Stomach (tissue), 9 donors: ENCODE data around the gene SKA3. TPM values are rescaled to one million over a fixed set of nuclear protein-coding genes. Genes with fewer than 3 reads are reported as not detected.
"Not testable (repeated sequence)": the region's sequence is repeated elsewhere in the genome, so short reads cannot be mapped to it uniquely, and the experiment has no call there.

Experiments
- DNase-seq, 2 donors: peaks; one replicate each; pipeline versions ENCODE4 v3.0.0 to v3.0.0-alpha.2; 2013 to 2019
- H3K27ac ChIP-seq, 5 donors: fragments of 200-600 bp in 4 of 5; sonication (generic) in 4 of 5; one replicate each; pipeline ENCODE4 v1.5.1; 2013 to 2019; ENCODE audit warnings: mild to moderate bottlenecking in 1 of 5, moderate library complexity in 1 of 5
- H3K27me3 ChIP-seq, 3 donors: fragments of 200-600 bp; sonication (generic); one replicate each; pipeline ENCODE4 v1.5.1; 2017 to 2019; ENCODE audit warnings: mixed run types in 1 of 3
- H3K36me3 ChIP-seq, 4 donors: fragments of 200-600 bp; sonication (generic); 1 replicate in 3 of 4; 2 replicates in 1 of 4; pipeline ENCODE4 v1.5.1; 2016 to 2019
- H3K4me1 ChIP-seq, 4 donors: fragments of 200-600 bp; sonication (generic); one replicate each; pipeline ENCODE4 v1.5.1; 2016 to 2019
- H3K4me3 ChIP-seq, 4 donors: fragments of 200-600 bp; sonication (generic) in 3 of 4; one replicate each; pipeline ENCODE4 v1.5.1; 2016 to 2019; ENCODE audit warnings: mild to moderate bottlenecking in 1 of 4
- H3K9me3 ChIP-seq, 4 donors: fragments of 200-600 bp; sonication (generic); one replicate each; pipeline ENCODE4 v1.5.1; 2016 to 2019
- CTCF ChIP-seq, 7 experiments: fragments of 450-650 bp in 4 of 7; fragments of 200-600 bp in 3 of 7; sonication (generic) in 3 of 7; IDR thresholded peaks; one replicate each; pipeline ENCODE4 v1.5.1; 2016 to 2019; ENCODE audit warnings: antibody characterized with exemption in 7 of 7, control low read depth in 2 of 7, mild to moderate bottlenecking in 1 of 7
- EP300 ChIP-seq: sonication (generic); formaldehyde crosslinking; IDR thresholded peaks from one replicate; pipeline ENCODE4 v1.6.1; 2017; ENCODE audit warnings: antibody characterized with exemption
- POLR2A ChIP-seq, 4 donors: fragments of 450-650 bp; IDR thresholded peaks; one replicate each; pipeline ENCODE4 v1.6.1; 2016; ENCODE audit warnings: antibody characterized with exemption in 4 of 4, control low read depth in 2 of 4, mild to moderate bottlenecking in 1 of 4, moderate library complexity in 1 of 4
- POLR2AphosphoS5 ChIP-seq, 3 donors: sonication (generic); formaldehyde crosslinking; IDR thresholded peaks; one replicate each; pipeline ENCODE4 v1.6.1; 2016; ENCODE audit warnings: antibody characterized with exemption in 3 of 3
- WGBS, 5 donors: extraction: QIAGEN DNeasy Blood & Tissue Kit in 3 of 5; methylation state at CpG; one replicate each; pipeline versions ENCODE4 v1.1.5 to v1.1.7; 2013 to 2018; 5-methylcytosine and 5-hydroxymethylcytosine counted together
- intact Hi-C: fragments of 100-400 bp; cut with DNase I; formaldehyde crosslinking; loops from one replicate; pipeline ENCODE4 v1.15.1; 2023; ENCODE audit warnings: low total_unique reads
- polyA plus RNA-seq, 3 donors: library from polyadenylated mRNA; stranded (reverse); fragments of 200-250 nt; gene quantifications; one replicate each; pipeline ENCODE4 v1.2.3, GENCODE V29; 2013
- total RNA-seq, 5 donors: library from RNA; depleted of rRNA; stranded (reverse); fragments of >200 nt; gene quantifications; one replicate each; pipeline versions ENCODE4 v1.1.0 to v1.2.3, GENCODE V29; 2014 to 2016
- donor health status: healthy with polysubstance abuse.
- donor health status: Bipolar disorder and iron deficiency.
- donor health status: healthy.

SKA3 gene
- total and polyA plus RNA-seq, 8 donors = 0.76 to 3.1 (median 2.6) TPM; not detected in 1

GRCh38 chr13:21208652-21209154, 32.4 kb upstream of the SKA3 start:
- Histone ChIP-seq H3K27me3 (peaks cover 0 to 14% (median 0%) of the 10 kb centered on the region in 3 donors), H3K36me3 (no peaks in the 10 kb centered on the region), H3K27ac (no peak overlapping the region), H3K9me3 (peaks cover 0 to 9% (median 0%) of the 10 kb centered on the region in 4 donors), H3K4me3 (no peak overlapping the region), H3K4me1 (no peaks in the 10 kb centered on the region)
- 77 to 88% (median 86%) methylated on average over 3 of the region's 3 CpGs for WGBS, 5 donors
- no peak for DNase-seq
- no peak for TF ChIP-seq POLR2AphosphoS5 (IDR thresholded peaks at IDR 0.05)
- TF ChIP-seq CTCF (IDR thresholded peaks at IDR 0.05) = no peak
- TF ChIP-seq POLR2A (IDR thresholded peaks at IDR 0.05) = no peak
- TF ChIP-seq EP300 = no peak
- intact Hi-C loops = no loop called here

- Histone ChIP-seq H3K27ac (no peak overlapping the region), H3K4me1 (peaks cover 0 to 4% (median 2%) of the 10 kb centered on the region in 4 donors), H3K36me3 (no peaks in the 10 kb centered on the region), H3K4me3 (no peak overlapping the region), H3K9me3 (no peaks in the 10 kb centered on the region), H3K27me3 (no peaks in the 10 kb centered on the region)
- peak in 1 of 2 donors; percentile 16 for DNase-seq
- intact Hi-C loops = no loop called here
- 36 to 50% (median 46%) methylated on average over 3 of the region's 3 CpGs for WGBS, 5 donors
- TF ChIP-seq CTCF (IDR thresholded peaks at IDR 0.05) (no peak), EP300 (no peak), POLR2AphosphoS5 (IDR thresholded peaks at IDR 0.05) (no peak), POLR2A (IDR thresholded peaks at IDR 0.05) (no peak)
These were observed 26.6 kb upstream of the SKA3 start for GRCh38 chr13:21202767-21203531.

GRCh38 chr13:21201456-21202190, 25.3 kb upstream of the SKA3 start:
- intact Hi-C loops, H3K4me1 ChIP-seq, H3K27ac ChIP-seq, H3K4me3 ChIP-seq, H3K27me3 ChIP-seq, H3K9me3 ChIP-seq, H3K36me3 ChIP-seq, DNase-seq: not testable (repeated sequence)

GRCh38 chr13:21198391-21198790, 22.0 kb upstream of the SKA3 start:
- H3K4me1 ChIP-seq, intact Hi-C loops, H3K27ac ChIP-seq, H3K27me3 ChIP-seq, DNase-seq, H3K36me3 ChIP-seq, H3K9me3 ChIP-seq, H3K4me3 ChIP-seq: not testable (repeated sequence)
- 78 to 93% (median 84%) methylated on average over 2 to 3 of the region's 4 CpGs for WGBS, 5 donors

- H3K4me1 ChIP-seq, H3K9me3 ChIP-seq, intact Hi-C loops, H3K27ac ChIP-seq, H3K36me3 ChIP-seq, H3K4me3 ChIP-seq, DNase-seq, H3K27me3 ChIP-seq: not testable (repeated sequence)
- 77 to 87% (median 83%) methylated on average over 9 of the region's 9 CpGs for WGBS, 5 donors
These were observed 21.4 kb upstream of the SKA3 start for GRCh38 chr13:21197606-21198225.

GRCh38 chr13:21194756-21195155, 18.4 kb upstream of the SKA3 start:
- H3K4me1 ChIP-seq, H3K27ac ChIP-seq, H3K9me3 ChIP-seq, H3K36me3 ChIP-seq, H3K4me3 ChIP-seq, DNase-seq, intact Hi-C loops, H3K27me3 ChIP-seq: not testable (repeated sequence)
- WGBS, 5 donors = 70 to 82% (median 76%) methylated on average over 2 of the region's 2 CpGs

GRCh38 chr13:21186410-21186809, 10.1 kb upstream of the SKA3 start:
- H3K4me3 ChIP-seq, H3K27ac ChIP-seq, DNase-seq, intact Hi-C loops, H3K9me3 ChIP-seq, H3K36me3 ChIP-seq, H3K27me3 ChIP-seq, H3K4me1 ChIP-seq: not testable (repeated sequence)
- WGBS, 5 donors = 93 to 100% (median 96%) methylated on average over 6 to 21 of the region's 35 CpGs; no CpG with 5 or more reads in 1 of the 5 donors
